Loucy (cell line): ENCODE data around the gene LPP.

ENCODE experiments used
- H2AFZ ChIP-seq: fragments of 200-600 bp; sonication (generic); 2 replicates; pipeline ENCODE4 v1.6.0; 2016; ENCODE audit warnings: antibody characterized with exemption, mild to moderate bottlenecking, low read length, moderate library complexity
- H3F3A ChIP-seq: fragments of 200-600 bp; 2 replicates; pipeline ENCODE4 v1.6.0; 2016; ENCODE audit warnings: antibody characterized with exemption, low read depth, mild to moderate bottlenecking
- H3K27me3 ChIP-seq: fragments of 200-600 bp; sonication (generic); 2 replicates; pipeline ENCODE4 v1.6.1; 2014; ENCODE audit warnings: low read length, mild to moderate bottlenecking; ENCODE audit not compliant: insufficient read depth, poor library complexity, severe bottlenecking
- H3K36me3 ChIP-seq: fragments of 200-600 bp; sonication (generic); 2 replicates; pipeline ENCODE4 v1.6.1; 2016; ENCODE audit warnings: low read length; ENCODE audit not compliant: insufficient read depth
- H3K4me1 ChIP-seq: fragments of 200-600 bp; sonication (generic); 2 replicates; pipeline ENCODE4 v1.5.1; 2014; ENCODE audit warnings: low read length, mild to moderate bottlenecking; ENCODE audit not compliant: insufficient read depth, poor library complexity, severe bottlenecking
- H3K4me2 ChIP-seq: fragments of 200-600 bp; sonication (generic); 2 replicates; pipeline ENCODE4 v1.6.0; 2014; ENCODE audit warnings: antibody characterized with exemption, low read length, low read depth, mild to moderate bottlenecking; ENCODE audit not compliant: poor library complexity, severe bottlenecking
- H3K4me3 ChIP-seq: fragments of 200-600 bp; sonication (generic); 2 replicates; pipeline ENCODE4 v1.5.1; 2014; ENCODE audit warnings: low read length, mild to moderate bottlenecking, mixed read lengths; ENCODE audit not compliant: poor library complexity, severe bottlenecking
- H3K79me2 ChIP-seq: fragments of 200-600 bp; sonication (generic); 2 replicates; pipeline ENCODE4 v1.6.1; 2014; ENCODE audit warnings: low read length; ENCODE audit not compliant: insufficient read depth
- H3K9ac ChIP-seq: fragments of 200-600 bp; sonication (generic); 2 replicates; pipeline ENCODE4 v1.6.0; 2014; ENCODE audit warnings: mild to moderate bottlenecking, low read depth, low read length, moderate library complexity; ENCODE audit not compliant: poor library complexity, severe bottlenecking
- H3K9me2 ChIP-seq: fragments of 200-600 bp; sonication (generic); replicated peaks from 2 replicates; pipeline ENCODE4 v1.6.1; 2016; ENCODE audit warnings: low read depth, low read length, mixed read lengths
- H3K9me3 ChIP-seq: fragments of 200-600 bp; sonication (generic); 2 replicates; pipeline ENCODE4 v1.6.1; 2014; ENCODE audit warnings: mild to moderate bottlenecking, antibody characterized with exemption, low read length, low read depth; ENCODE audit not compliant: insufficient read depth
- H4K20me1 ChIP-seq: fragments of 200-600 bp; sonication (generic); 2 replicates; pipeline ENCODE4 v1.6.0; 2014; ENCODE audit warnings: antibody characterized with exemption, low read length, mild to moderate bottlenecking; ENCODE audit not compliant: insufficient read depth, poor library complexity, severe bottlenecking
- CTCF ChIP-seq: fragments of 200-600 bp; sonication (generic); conservative IDR thresholded peaks from 2 replicates; pipeline ENCODE4 v1.5.1; 2014; ENCODE audit warnings: mild to moderate bottlenecking, antibody characterized with exemption, low read length
- EZH2phosphoT487 ChIP-seq: fragments of 200-600 bp; IDR thresholded peaks from 2 replicates; pipeline ENCODE4 v1.6.1; 2018; ENCODE audit warnings: antibody characterized with exemption, mild to moderate bottlenecking, moderate library complexity, borderline replicate concordance

Gene LPP

GRCh38 chr3:188432802-188433520 is 279.0 kb downstream of the LPP start:
- no peak overlapping the region for H3K4me3 ChIP-seq

GRCh38 chr3:188433521-188434150 is 279.7 kb downstream of the LPP start:
- no peaks in the 10 kb centered on the region for H3K27me3 ChIP-seq
- H3K9me2 ChIP-seq = no peaks in the 10 kb centered on the region
- no peaks in the 10 kb centered on the region for H3K36me3 ChIP-seq
- H3K4me2 ChIP-seq = no peak overlapping the region
- no peaks in the 10 kb centered on the region for H3F3A ChIP-seq
- H3K79me2 ChIP-seq = no peaks in the 10 kb centered on the region
- no peak for TF ChIP-seq EZH2phosphoT487
- TF ChIP-seq CTCF = no peak
- H3K9me3 ChIP-seq = no peaks in the 10 kb centered on the region
- peaks cover 19% of the 10 kb centered on the region for H3K4me1 ChIP-seq
- H3K9ac ChIP-seq = no peak overlapping the region
- no peaks in the 10 kb centered on the region for H4K20me1 ChIP-seq
- no peak overlapping the region for H3K4me3 ChIP-seq
- no peak overlapping the region for H2AFZ ChIP-seq

More at GRCh38 chr3:188432802-188433520, 279.0 kb downstream of the LPP start:
- Histone ChIP-seq H3K4me2 (no peak overlapping the region), H3K79me2 (no peaks in the 10 kb centered on the region), H3K9me2 (no peaks in the 10 kb centered on the region), H4K20me1 (no peaks in the 10 kb centered on the region), H3K9ac (no peak overlapping the region), H3K9me3 (no peaks in the 10 kb centered on the region), H3K4me1 (peaks cover 14% of the 10 kb centered on the region), H2AFZ (no peak overlapping the region), H3F3A (no peaks in the 10 kb centered on the region), H3K36me3 (no peaks in the 10 kb centered on the region), H3K27me3 (no peaks in the 10 kb centered on the region)
- TF ChIP-seq CTCF (no peak), EZH2phosphoT487 (no peak)

GRCh38 chr3:188434594-188434993 is 280.6 kb downstream of the LPP start:
- no peak overlapping the region for H2AFZ ChIP-seq
- H3K9me2 ChIP-seq = no peaks in the 10 kb centered on the region
- H3K9me3 ChIP-seq = no peaks in the 10 kb centered on the region
- no peak overlapping the region for H3K4me3 ChIP-seq
- no peaks in the 10 kb centered on the region for H3K36me3 ChIP-seq
- peaks cover 28% of the 10 kb centered on the region for H3K4me1 ChIP-seq
- no peak for TF ChIP-seq CTCF
- TF ChIP-seq EZH2phosphoT487 = no peak
- peaks cover 4% of the 10 kb centered on the region; the same call in 1 of the 2 replicates for H3F3A ChIP-seq
- no peak overlapping the region for H3K4me2 ChIP-seq
- H3K79me2 ChIP-seq = no peaks in the 10 kb centered on the region
- H4K20me1 ChIP-seq = no peaks in the 10 kb centered on the region
- no peak overlapping the region for H3K9ac ChIP-seq
- H3K27me3 ChIP-seq = no peaks in the 10 kb centered on the region
